GM18951 (cell line): ENCODE data around the gene OOSP2.
"Not testable (repeated sequence)": the region's sequence is repeated elsewhere in the genome, so short reads cannot be mapped to it uniquely, and the experiment has no call there.

Experiments used
- POLR2A ChIP-seq: IDR thresholded peaks from 4 replicates; pipeline ENCODE4 v1.6.1; 2011; ENCODE audit warnings: mild to moderate bottlenecking; ENCODE audit not compliant: insufficient read length, insufficient read depth; ENCODE audit errors: extremely low read depth
- in situ Hi-C: fragments of 300-500 bp; cut with MboI; formaldehyde crosslinking; loops from one replicate; pipeline ENCODE4 v1.12.0; 2022; ENCODE audit warnings: low sequenced_read_pairs, mixed read lengths, inconsistent platforms; ENCODE audit not compliant: unreplicated experiment

Gene OOSP2, protein sequence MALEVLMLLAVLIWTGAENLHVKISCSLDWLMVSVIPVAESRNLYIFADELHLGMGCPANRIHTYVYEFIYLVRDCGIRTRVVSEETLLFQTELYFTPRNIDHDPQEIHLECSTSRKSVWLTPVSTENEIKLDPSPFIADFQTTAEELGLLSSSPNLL

DNA sequence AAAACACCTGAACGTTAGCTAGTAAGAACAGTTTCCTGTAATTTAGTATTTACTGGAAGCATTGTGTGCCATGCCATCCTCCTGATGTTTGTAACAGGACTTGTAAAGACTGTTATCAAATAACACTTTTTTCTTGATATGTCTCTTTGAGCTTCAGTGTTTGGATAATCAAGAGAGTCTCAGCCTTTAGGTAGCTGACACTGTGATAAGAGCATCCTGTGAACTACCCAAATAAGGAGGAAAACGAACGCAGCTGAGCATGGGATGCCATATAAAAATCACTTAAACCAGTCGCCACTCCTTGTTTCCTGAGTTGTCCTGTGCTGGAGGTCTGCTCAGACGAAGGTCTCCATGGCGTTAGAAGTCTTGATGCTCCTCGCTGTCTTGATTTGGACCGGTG is at the start of gene OOSP2:
Gene OOSP2 (plus strand): TSS at position 301 of the 400 bp plus-strand sequence. CDS start 51 bp downstream, at position 352.
- in situ Hi-C loops, result no loop called here
- no peak for TF ChIP-seq POLR2A

DNA sequence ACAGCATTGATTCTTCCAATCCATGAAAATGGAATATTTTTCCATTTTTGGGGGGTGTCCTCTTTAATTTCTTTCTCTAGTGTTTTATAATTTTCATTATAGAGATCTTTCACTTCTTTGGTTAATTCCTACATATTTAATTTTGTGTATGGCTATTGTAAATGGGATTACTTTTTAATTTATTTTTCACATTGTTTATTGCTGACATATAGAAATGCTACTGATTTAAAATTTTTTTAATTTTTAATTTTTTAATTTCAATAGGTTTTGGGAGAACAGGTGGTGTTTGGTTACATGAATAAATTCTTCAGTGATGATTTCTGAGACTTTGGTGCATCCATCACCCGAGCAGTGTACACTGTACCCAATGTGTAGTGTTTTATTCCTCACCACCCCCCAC is 49.8 kb upstream of the OOSP2 start:
- in situ Hi-C loops, result no loop called here
- no peak for TF ChIP-seq POLR2A

- TF ChIP-seq POLR2A, result no peak
- in situ Hi-C loops, result no loop called here
Measured at GRCh38 chr11:59992425-59992824, 47.8 kb upstream of the OOSP2 start.

- in situ Hi-C loops, result no loop called here
- TF ChIP-seq POLR2A, result no peak
Measured at GRCh38 chr11:59997800-59998199, 42.4 kb upstream of the OOSP2 start.

GRCh38 chr11:59999691-60000090 is 40.5 kb upstream of the OOSP2 start:
- no peak for TF ChIP-seq POLR2A
- in situ Hi-C loops, result no loop called here

DNA sequence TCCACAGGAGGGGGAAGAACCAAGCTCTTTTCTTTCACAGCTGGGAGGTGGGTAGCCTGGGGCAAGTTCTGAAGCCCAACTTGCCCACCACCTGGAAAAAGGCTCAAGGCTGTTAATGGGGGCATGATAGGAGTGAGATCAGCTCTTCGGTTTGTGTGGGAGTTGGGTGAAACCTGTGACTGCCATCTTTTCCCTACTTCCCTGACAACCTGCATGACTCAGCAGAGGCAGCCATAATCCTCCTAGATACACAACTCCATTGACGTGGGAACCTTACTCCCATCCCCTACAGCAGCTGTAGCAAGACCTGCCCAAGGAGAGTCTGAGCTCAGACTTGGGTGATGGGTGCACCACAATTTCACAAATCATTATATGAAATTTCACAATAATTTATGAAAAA is 36.5 kb upstream of the OOSP2 start:
- TF ChIP-seq POLR2A, result no peak
- in situ Hi-C loops, result no loop called here

- no peak for TF ChIP-seq POLR2A
- in situ Hi-C loops, result no loop called here
Measured at GRCh38 chr11:60005360-60005759, 34.8 kb upstream of the OOSP2 start.

DNA sequence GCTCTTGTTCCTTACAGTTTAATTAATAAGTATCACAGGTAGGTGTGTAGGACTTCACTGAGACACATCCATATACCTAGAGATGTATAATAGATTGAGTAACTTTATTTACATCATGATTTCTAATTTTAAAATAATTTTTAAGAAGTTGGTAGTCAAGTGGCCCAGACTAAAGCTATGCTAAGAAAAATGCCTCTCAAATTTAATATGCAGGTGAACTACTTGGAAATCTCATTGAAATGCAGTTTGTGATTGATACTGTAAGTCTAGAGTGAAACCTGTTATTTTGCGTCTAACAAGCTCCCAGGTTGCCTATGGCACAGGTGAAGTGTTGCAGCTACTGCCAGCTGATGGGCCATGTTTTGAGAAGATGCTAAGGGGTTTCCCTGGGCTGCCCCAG is 23.3 kb upstream of the OOSP2 start, which contains the start of gene OOSP4B:
Gene OOSP4B (plus strand): TSS at position 301 of the 400 bp plus-strand sequence.
- in situ Hi-C loops, result no loop called here
- TF ChIP-seq POLR2A, result no peak

DNA sequence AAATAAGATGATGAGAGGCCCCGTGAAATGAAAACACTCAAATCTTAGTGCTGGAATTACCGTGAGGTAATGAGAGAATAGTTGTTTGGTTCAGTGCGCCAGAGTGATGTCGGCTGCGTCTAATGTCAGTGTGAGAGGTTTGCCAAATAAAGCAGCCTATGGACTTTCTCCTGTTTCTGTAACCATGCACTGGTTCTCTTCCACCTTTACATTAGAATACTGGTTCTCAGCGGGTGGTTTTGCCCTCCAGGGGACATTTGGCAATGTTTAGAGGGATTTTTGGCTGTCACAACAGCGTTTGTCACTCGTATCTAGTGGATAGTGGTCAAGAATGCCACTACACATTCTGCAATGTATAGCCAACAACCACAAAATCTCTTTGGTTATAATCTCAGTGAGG is 22.2 kb upstream of the OOSP2 start:
- no peak for TF ChIP-seq POLR2A

DNA sequence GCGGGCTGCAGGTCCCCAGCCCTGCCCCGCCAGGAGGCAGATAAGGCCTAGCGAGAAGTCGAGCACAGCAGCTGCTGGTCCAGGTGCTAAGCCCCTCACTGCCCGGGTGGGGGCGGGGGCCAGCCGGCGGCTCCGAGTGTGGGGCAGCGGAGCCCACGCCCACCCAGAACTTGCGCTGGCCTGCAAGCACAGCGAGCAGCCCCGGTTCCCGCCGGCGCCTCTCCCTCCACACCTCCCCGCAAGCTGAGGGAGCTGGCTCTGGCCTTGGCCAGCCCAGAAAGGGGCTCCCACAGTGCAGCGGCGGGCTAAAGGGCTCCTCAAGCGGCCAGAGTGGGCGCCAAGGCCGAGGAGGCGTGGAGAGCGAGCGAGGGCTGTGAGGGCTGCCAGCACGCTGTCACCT is 19.8 kb upstream of the OOSP2 start:
- in situ Hi-C loops, result not testable (repeated sequence)

More for the DNA sequence above, 22.2 kb upstream of the OOSP2 start:
- in situ Hi-C loops, result no loop called here

GRCh38 chr11:60029015-60029632 is 11.1 kb upstream of the OOSP2 start:
- in situ Hi-C loops, result no loop called here
- TF ChIP-seq POLR2A, result no peak

DNA sequence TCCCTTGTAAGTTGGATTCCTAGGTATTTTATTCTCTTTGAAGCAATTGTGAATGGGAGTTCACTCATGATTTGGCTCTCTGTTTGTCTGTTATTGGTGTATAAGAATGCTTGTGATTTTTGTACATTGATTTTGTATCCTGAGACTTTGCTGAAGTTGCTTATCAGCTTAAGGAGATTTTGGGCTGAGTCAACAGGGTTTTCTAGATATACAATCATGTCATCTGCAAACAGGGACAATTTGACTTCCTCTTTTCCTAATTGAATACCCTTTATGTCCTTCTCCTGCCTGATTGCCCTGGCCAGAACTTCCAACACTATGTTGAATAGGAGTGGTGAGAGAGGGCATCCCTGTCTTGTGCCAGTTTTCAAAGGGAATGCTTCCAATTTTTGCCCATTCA is 10.2 kb downstream of the OOSP2 start:
- in situ Hi-C loops, result not testable (repeated sequence)

- in situ Hi-C loops, result not testable (repeated sequence)
Measured at GRCh38 chr11:60050839-60051238, 10.6 kb downstream of the OOSP2 start.

DNA sequence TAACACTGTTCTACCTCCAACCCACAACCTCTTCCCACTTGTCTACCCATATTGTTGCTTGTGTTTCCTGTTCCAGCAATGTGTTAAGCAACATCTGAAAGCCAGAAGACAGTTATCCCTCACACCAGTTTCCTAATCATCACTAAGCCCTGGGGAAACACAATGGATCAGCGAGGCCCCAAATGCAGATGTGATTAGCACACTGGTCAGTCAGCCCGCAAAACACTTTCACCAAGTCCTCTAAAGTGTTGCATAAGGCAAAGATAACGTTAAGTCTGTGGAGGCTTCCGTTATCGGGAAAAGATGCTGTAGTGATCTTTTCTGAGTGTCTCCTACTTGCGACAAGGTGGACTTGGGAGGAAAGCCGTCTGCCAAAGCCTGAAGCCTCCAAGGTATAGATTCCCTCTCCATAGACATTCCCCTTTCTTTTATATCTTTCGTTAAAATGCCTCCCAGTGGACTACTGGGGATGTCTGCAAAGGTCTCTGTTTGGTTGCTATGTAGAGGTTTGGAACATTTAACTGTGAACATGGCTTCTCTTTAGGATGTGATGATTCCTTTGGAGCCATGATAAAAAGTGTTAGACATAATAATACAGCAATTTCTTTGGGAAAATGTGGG is 16.2 kb downstream of the OOSP2 start, which contains the start of gene MS4A3:
Gene MS4A3 (plus strand): TSS at position 317 of the 621 bp plus-strand sequence. CDS start 4,496 bp downstream, outside the sequence.
- in situ Hi-C loops, result no loop called here
- no peak for TF ChIP-seq POLR2A
